HL-60/S4 treated with phorbol 12-myristate 13-acetate at 8.2 ng/mL for 4 days and 3 days (cell line): ENCODE measurements around the gene ANK2.

Experiments
- in situ Hi-C: fragments of 300-500 bp; cut with MboI; formaldehyde crosslinking; loops from 2 replicates; pipeline ENCODE4 v1.15.0; 2022; ENCODE audit warnings: low sequenced_read_pairs

Gene ANK2

GRCh38 chr4:113088050-113088449 is 38.6 kb downstream of the ANK2 start:
- in situ Hi-C loops: no loop called here

- in situ Hi-C loops: no loop called here
Measured at GRCh38 chr4:113090954-113091353, 41.5 kb downstream of the ANK2 start.

GRCh38 chr4:113094331-113094730 is 44.9 kb downstream of the ANK2 start:
- in situ Hi-C loops: no loop called here

- in situ Hi-C loops: no loop called here
Measured at GRCh38 chr4:113094802-113095201, 45.3 kb downstream of the ANK2 start.

- in situ Hi-C loops: no loop called here
Measured at GRCh38 chr4:113101669-113102068, 52.2 kb downstream of the ANK2 start.

- in situ Hi-C loops: no loop called here
Measured at GRCh38 chr4:113103556-113103955, 54.1 kb downstream of the ANK2 start.

GRCh38 chr4:113106108-113106507 is 56.7 kb downstream of the ANK2 start:
- in situ Hi-C loops: no loop called here

- in situ Hi-C loops: no loop called here
Measured at GRCh38 chr4:113109106-113109718, 59.8 kb downstream of the ANK2 start.

GRCh38 chr4:113112338-113112978 is 63.0 kb downstream of the ANK2 start:
- in situ Hi-C loops: no loop called here

- in situ Hi-C loops: no loop called here
Measured at GRCh38 chr4:113113151-113113550, 63.7 kb downstream of the ANK2 start.

GRCh38 chr4:113114884-113115283 is 65.4 kb downstream of the ANK2 start:
- in situ Hi-C loops: no loop called here

GRCh38 chr4:113116414-113117357 is 67.2 kb downstream of the ANK2 start:
- in situ Hi-C loops: no loop called here

GRCh38 chr4:113117358-113117702 is 67.9 kb downstream of the ANK2 start:
- in situ Hi-C loops: no loop called here

- in situ Hi-C loops: no loop called here
Measured at GRCh38 chr4:113122066-113122465, 72.6 kb downstream of the ANK2 start.

GRCh38 chr4:113125418-113125817 is 76.0 kb downstream of the ANK2 start:
- in situ Hi-C loops: no loop called here

- in situ Hi-C loops: no loop called here
Measured at GRCh38 chr4:113131136-113131535, 81.7 kb downstream of the ANK2 start.

- in situ Hi-C loops: no loop called here
Measured at GRCh38 chr4:113131621-113132020, 82.2 kb downstream of the ANK2 start.

GRCh38 chr4:113141901-113142346 is 92.5 kb downstream of the ANK2 start:
- in situ Hi-C loops: no loop called here

GRCh38 chr4:113142351-113142750 is 92.9 kb downstream of the ANK2 start:
- in situ Hi-C loops: no loop called here

GRCh38 chr4:113144091-113144490 is 94.6 kb downstream of the ANK2 start:
- in situ Hi-C loops: no loop called here

- in situ Hi-C loops: no loop called here
Measured at GRCh38 chr4:113145147-113145518, 95.7 kb downstream of the ANK2 start.
